OCI-LY7 (cell line): ENCODE measurements around the gene PRPS2.

Experiments used
- EZH2phosphoT487 ChIP-seq: fragments of 200-600 bp; sonication (generic); IDR thresholded peaks from 2 replicates; pipeline ENCODE4 v1.6.1; 2018; ENCODE audit warnings: low read depth, borderline replicate concordance, mild to moderate bottlenecking, mixed run types, antibody characterized with exemption, low read length, moderate library complexity, mixed read lengths
- TF ChIP-seq, protein P1 (sequence below): fragments of 200-600 bp; sonication (generic); conservative IDR thresholded peaks from 2 replicates; pipeline ENCODE4 v1.5.1; 2014; ENCODE audit warnings: mild to moderate bottlenecking, antibody characterized with exemption, low read length, moderate library complexity, mixed read lengths

GRCh38 chrX:12798601-12799000 is 7.4 kb downstream of the PRPS2 start:
- TF ChIP-seq, protein P1, sequence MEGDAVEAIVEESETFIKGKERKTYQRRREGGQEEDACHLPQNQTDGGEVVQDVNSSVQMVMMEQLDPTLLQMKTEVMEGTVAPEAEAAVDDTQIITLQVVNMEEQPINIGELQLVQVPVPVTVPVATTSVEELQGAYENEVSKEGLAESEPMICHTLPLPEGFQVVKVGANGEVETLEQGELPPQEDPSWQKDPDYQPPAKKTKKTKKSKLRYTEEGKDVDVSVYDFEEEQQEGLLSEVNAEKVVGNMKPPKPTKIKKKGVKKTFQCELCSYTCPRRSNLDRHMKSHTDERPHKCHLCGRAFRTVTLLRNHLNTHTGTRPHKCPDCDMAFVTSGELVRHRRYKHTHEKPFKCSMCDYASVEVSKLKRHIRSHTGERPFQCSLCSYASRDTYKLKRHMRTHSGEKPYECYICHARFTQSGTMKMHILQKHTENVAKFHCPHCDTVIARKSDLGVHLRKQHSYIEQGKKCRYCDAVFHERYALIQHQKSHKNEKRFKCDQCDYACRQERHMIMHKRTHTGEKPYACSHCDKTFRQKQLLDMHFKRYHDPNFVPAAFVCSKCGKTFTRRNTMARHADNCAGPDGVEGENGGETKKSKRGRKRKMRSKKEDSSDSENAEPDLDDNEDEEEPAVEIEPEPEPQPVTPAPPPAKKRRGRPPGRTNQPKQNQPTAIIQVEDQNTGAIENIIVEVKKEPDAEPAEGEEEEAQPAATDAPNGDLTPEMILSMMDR, result no peak
- TF ChIP-seq EZH2phosphoT487, result no peak
